ENCODE measurements around the gene PRKAG2.

DNA sequence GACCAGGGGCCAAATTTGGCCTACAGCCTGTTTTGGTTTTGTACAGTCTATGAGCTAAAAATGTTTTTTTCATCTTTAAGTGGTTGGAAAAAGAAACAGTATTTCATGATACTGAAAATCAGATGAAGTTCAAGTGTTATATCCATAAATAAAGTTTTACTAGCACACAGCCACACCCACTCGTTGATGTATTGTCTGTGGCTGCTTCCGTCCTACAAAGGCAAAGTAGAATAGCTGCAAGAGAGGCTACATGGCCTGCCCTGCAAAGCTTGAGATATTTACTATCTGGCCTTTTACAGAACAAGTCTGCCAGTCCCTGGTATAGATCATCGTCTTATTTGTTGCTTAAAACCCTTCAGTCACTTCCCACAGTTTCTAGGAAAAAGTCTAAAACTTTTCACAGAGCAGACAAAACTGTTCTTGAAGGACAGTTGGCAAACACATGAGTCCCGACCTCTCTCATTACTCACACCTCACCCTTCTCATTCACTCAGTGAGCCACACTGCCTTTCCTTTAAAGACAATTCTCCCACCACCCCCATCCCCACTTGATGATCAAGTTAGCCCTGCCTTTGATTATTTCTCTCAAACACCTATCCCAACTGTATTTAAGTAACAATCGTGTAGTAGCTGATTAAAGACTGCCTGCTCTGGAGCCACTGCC is 367.1 kb downstream of the PRKAG2 start:
- TF ChIP-seq, protein P1, sequence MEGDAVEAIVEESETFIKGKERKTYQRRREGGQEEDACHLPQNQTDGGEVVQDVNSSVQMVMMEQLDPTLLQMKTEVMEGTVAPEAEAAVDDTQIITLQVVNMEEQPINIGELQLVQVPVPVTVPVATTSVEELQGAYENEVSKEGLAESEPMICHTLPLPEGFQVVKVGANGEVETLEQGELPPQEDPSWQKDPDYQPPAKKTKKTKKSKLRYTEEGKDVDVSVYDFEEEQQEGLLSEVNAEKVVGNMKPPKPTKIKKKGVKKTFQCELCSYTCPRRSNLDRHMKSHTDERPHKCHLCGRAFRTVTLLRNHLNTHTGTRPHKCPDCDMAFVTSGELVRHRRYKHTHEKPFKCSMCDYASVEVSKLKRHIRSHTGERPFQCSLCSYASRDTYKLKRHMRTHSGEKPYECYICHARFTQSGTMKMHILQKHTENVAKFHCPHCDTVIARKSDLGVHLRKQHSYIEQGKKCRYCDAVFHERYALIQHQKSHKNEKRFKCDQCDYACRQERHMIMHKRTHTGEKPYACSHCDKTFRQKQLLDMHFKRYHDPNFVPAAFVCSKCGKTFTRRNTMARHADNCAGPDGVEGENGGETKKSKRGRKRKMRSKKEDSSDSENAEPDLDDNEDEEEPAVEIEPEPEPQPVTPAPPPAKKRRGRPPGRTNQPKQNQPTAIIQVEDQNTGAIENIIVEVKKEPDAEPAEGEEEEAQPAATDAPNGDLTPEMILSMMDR (IDR thresholded peaks at IDR 0.05), result no peak
- TF ChIP-seq POLR2A (IDR thresholded peaks at IDR 0.05), result no peak
- TF ChIP-seq POLR2AphosphoS5 (IDR thresholded peaks at IDR 0.05), result no peak
- no peak for TF ChIP-seq EP300 (IDR thresholded peaks at IDR 0.05)
